GM12873 (cell line): ENCODE results near the gene SLC8B1.

Experiments
- TF ChIP-seq, protein P1 (sequence below): IDR thresholded peaks from 2 replicates; pipeline ENCODE4 v1.5.1; 2012; ENCODE audit warnings: low read depth, mild to moderate bottlenecking, moderate library complexity, low read length, control low read depth; ENCODE audit not compliant: insufficient read depth; ENCODE audit errors: missing control alignments

SLC8B1 gene

GRCh38 chr12:113267621-113268020, 67.3 kb downstream of the SLC8B1 start:
- TF ChIP-seq, protein P1, sequence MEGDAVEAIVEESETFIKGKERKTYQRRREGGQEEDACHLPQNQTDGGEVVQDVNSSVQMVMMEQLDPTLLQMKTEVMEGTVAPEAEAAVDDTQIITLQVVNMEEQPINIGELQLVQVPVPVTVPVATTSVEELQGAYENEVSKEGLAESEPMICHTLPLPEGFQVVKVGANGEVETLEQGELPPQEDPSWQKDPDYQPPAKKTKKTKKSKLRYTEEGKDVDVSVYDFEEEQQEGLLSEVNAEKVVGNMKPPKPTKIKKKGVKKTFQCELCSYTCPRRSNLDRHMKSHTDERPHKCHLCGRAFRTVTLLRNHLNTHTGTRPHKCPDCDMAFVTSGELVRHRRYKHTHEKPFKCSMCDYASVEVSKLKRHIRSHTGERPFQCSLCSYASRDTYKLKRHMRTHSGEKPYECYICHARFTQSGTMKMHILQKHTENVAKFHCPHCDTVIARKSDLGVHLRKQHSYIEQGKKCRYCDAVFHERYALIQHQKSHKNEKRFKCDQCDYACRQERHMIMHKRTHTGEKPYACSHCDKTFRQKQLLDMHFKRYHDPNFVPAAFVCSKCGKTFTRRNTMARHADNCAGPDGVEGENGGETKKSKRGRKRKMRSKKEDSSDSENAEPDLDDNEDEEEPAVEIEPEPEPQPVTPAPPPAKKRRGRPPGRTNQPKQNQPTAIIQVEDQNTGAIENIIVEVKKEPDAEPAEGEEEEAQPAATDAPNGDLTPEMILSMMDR = no peak

DNA sequence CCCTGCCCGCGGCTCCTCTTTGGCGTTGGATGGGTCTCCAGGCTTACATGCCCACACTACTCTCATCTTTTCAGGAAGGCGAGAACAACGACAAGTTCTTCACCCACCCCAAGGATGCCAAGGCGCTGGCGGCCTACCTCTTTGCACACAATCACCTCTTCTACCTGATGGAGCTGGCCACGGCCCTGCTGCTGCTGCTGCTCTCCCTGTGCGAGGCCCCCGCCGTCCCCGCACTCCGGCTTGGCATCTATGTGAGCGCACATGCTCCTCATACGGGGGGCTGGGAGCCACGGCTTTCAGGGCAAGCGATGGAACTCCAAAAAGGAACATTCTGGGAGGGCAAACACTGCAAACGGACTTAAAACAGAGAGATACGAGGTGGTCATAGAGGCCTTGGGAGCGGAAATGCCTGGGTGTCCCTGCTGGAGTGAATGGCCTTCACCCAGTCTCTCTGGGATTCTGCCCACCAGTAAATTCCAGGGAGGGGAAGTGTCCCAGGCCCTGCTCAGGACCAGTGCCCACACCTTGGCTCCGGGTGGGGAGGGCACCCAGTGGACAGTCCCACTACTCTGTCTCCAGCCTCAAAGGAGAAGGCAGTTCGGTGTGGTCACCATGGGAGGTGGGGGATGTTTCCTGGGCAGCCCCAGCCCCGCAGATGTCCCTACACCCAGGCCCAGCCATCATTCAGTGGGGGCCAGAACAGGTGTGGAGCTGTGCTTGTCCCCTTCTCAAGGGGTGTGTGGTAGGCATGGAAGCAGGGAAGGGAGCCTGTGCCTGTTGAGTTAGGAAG, 68.6 kb downstream of the SLC8B1 start:
- TF ChIP-seq, protein P1 = no peak

GRCh38 chr12:113263431-113263963, 71.4 kb downstream of the SLC8B1 start:
- TF ChIP-seq, protein P1 = no peak

GRCh38 chr12:113262710-113263109, 72.2 kb downstream of the SLC8B1 start:
- TF ChIP-seq, protein P1 = no peak

DNA sequence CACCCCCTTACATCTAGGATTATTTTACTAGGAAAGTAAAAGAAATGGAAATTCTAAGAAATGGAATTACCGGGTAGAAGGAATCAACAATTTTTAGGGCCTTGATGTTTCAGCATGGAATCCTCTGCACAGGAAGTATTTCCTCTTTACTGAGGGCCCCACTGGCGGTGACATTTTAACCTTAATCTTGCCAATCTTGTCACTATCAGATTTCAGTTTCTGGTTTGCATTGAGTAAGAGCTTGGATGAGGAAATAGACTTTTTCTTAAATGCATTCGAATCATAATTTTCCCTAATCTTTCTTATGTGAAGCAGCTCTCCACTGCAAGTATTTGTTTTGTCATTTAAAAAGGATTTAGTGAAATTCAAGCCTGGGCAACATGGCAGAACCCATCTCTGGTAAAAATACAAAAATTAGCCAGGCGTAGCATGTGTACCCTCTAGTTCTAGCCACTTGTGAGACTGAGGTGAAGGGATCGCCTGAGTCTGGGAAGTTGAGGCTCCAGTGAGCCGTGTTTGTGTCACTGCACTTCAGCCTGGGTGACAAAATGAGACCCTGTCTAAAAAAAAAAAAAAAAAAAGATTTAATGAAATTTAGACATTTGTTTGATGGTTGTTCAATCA, 73.0 kb downstream of the SLC8B1 start:
- TF ChIP-seq, protein P1 = no peak

DNA sequence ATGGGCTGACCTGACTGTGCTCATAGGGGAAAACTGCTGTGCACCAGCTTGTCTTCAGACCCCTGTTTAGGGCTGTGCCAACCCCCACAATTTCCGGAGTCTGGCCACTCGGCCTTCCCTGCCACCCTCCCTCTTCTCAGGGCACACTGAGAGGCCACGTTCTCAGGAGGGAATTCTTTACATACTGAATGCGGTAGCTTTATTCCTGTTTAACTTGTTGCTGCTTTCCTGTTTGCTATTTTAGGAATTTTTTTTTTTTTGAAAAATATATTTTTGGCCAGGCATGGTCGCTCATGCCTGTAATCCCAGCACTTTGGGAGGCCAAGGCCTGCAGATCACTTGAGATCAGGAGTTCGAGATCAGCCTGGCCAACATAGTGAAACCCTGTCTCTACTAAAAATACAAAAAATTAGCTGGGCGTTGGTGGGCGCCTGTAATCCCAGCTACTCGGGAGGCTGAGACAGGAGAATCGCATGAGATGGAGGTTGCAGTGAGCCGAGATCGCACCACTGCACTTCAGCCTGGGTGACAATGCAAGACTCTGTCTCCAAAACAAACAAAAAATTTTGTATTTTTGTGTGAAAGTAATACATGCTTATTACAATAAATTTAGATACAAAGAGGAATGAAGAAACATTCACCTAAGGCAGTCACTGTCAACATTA, 74.1 kb downstream of the SLC8B1 start:
- TF ChIP-seq, protein P1 = no peak

- TF ChIP-seq, protein P1 = no peak
These were observed 74.8 kb downstream of the SLC8B1 start for GRCh38 chr12:113260127-113260526.
